ENCODE measurements around the gene COA1.
A peak's percentile ranks its signal among the peaks of the same experiment; 100 is the strongest.
"Not testable (repeated sequence)": the region's sequence is repeated elsewhere in the genome, so short reads cannot be mapped to it uniquely, and the experiment has no call there.

The COA1 gene

DNA sequence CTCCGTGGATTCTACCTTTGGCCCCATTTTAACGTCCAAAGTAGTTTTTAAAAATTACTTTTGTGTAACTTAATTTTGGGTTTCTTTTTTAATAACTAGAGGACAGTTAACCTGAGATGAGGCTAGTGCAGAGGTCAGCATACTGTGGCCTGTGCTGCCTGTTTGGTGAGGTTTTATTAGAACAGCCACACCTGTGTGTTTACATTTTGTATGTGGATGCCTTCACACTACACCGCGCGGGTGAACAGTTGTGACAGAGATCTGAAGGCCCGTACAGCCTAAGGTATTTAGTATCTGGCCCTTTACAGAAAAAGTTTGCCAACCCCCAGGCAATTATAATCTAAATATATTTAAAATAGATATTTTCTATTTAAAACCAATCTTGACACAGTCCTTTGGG is 99.5 kb downstream of the COA1 start:
- peaks cover 98% of the 10 kb centered on the region for H3K36me3 ChIP-seq (ENCODE audit: low read depth)

GRCh38 chr7:43628431-43628830 is 100.9 kb downstream of the COA1 start:
- Histone ChIP-seq H3K4me1 (ENCODE audit: insufficient read depth, poor library complexity, severe bottlenecking) (peaks cover 18% of the 10 kb centered on the region), H3K27me3 (ENCODE audit: insufficient read depth, poor library complexity, severe bottlenecking) (no peaks in the 10 kb centered on the region), H3K27ac (ENCODE audit: poor library complexity, severe bottlenecking) (peak overlapping the region; percentile 38), H3K9me3 (ENCODE audit: severe bottlenecking) (no peaks in the 10 kb centered on the region), H3K4me3 (ENCODE audit: severe bottlenecking) (no peak overlapping the region), H3K36me3 (ENCODE audit: low read depth) (peaks cover 98% of the 10 kb centered on the region)
- no peak for ATAC-seq (ENCODE audit: low read depth)
- no peak for TF ChIP-seq CTCF (IDR thresholded peaks at IDR 0.05; ENCODE audit: poor library complexity, severe bottlenecking)
- no peak for DNase-seq (ENCODE audit: low spot score)

More for the DNA sequence above, 99.5 kb downstream of the COA1 start:
- no peak for ATAC-seq (ENCODE audit: low read depth)
- DNase-seq (ENCODE audit: low spot score) = no peak
- no peaks in the 10 kb centered on the region for H3K9me3 ChIP-seq (ENCODE audit: severe bottlenecking)
- no peak for TF ChIP-seq CTCF (IDR thresholded peaks at IDR 0.05; ENCODE audit: poor library complexity, severe bottlenecking)
- no peaks in the 10 kb centered on the region for H3K27me3 ChIP-seq (ENCODE audit: insufficient read depth, poor library complexity, severe bottlenecking)
- no peak overlapping the region for H3K4me3 ChIP-seq (ENCODE audit: severe bottlenecking)
- peaks cover 27% of the 10 kb centered on the region for H3K4me1 ChIP-seq (ENCODE audit: insufficient read depth, poor library complexity, severe bottlenecking)
- peak overlapping the region; percentile 38 for H3K27ac ChIP-seq (ENCODE audit: poor library complexity, severe bottlenecking)

- H3K4me3 ChIP-seq (ENCODE audit: severe bottlenecking); H3K9me3 ChIP-seq (ENCODE audit: severe bottlenecking); ATAC-seq (ENCODE audit: low read depth); DNase-seq (ENCODE audit: low spot score); H3K27me3 ChIP-seq (ENCODE audit: insufficient read depth, poor library complexity, severe bottlenecking): not testable (repeated sequence)
- H3K4me1 ChIP-seq (ENCODE audit: insufficient read depth, poor library complexity, severe bottlenecking) = peaks cover 18% of the 10 kb centered on the region
- H3K27ac ChIP-seq (ENCODE audit: poor library complexity, severe bottlenecking) = peak overlapping the region; percentile 38
- H3K36me3 ChIP-seq (ENCODE audit: low read depth) = peaks cover 98% of the 10 kb centered on the region
Measured at GRCh38 chr7:43627798-43628197, 101.5 kb downstream of the COA1 start.

- Histone ChIP-seq H3K27ac (ENCODE audit: poor library complexity, severe bottlenecking) (peak overlapping the region; percentile 38), H3K4me3 (ENCODE audit: severe bottlenecking) (no peak overlapping the region), H3K36me3 (ENCODE audit: low read depth) (peaks cover 98% of the 10 kb centered on the region), H3K27me3 (ENCODE audit: insufficient read depth, poor library complexity, severe bottlenecking) (no peaks in the 10 kb centered on the region), H3K4me1 (ENCODE audit: insufficient read depth, poor library complexity, severe bottlenecking) (peaks cover 18% of the 10 kb centered on the region), H3K9me3 (ENCODE audit: severe bottlenecking) (no peaks in the 10 kb centered on the region)
- DNase-seq (ENCODE audit: low spot score) = no peak
- no peak for ATAC-seq (ENCODE audit: low read depth)
- no peak for TF ChIP-seq CTCF (IDR thresholded peaks at IDR 0.05; ENCODE audit: poor library complexity, severe bottlenecking)
Measured at GRCh38 chr7:43626695-43627094, 102.6 kb downstream of the COA1 start.

DNA sequence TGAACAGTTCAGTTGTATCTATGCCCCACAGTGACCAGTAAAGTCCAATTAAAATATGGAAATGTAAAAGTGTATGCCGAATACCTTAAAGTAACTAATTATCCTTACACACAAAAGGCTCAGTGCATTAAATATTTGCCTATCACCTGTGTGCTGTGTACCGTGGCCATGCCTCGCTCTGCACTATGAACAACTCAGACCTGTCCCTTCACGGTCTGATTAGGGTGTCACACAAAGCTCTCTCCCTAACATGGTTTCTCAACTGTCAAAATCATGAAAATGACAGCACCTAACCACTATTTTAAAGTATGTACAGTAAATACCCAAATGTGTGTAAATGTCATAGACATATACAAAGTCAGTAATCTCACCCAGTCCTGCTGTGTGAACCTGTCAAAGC is 103.3 kb downstream of the COA1 start:
- peak; percentile 17; the same call in 1 of the 3 replicates for ATAC-seq (ENCODE audit: low read depth)
- Histone ChIP-seq H3K36me3 (ENCODE audit: low read depth) (peaks cover 98% of the 10 kb centered on the region), H3K9me3 (ENCODE audit: severe bottlenecking) (no peaks in the 10 kb centered on the region), H3K4me3 (ENCODE audit: severe bottlenecking) (no peak overlapping the region), H3K4me1 (ENCODE audit: insufficient read depth, poor library complexity, severe bottlenecking) (peaks cover 18% of the 10 kb centered on the region), H3K27ac (ENCODE audit: poor library complexity, severe bottlenecking) (peak overlapping the region; percentile 38), H3K27me3 (ENCODE audit: insufficient read depth, poor library complexity, severe bottlenecking) (no peaks in the 10 kb centered on the region)
- DNase-seq (ENCODE audit: low spot score) = no peak
- TF ChIP-seq CTCF (IDR thresholded peaks at IDR 0.05; ENCODE audit: poor library complexity, severe bottlenecking) = no peak
